NCI-H460 (cell line): ENCODE data around the gene CD8A. TPM values are rescaled to one million over a fixed set of nuclear protein-coding genes. Genes with fewer than 3 reads are reported as not detected.
A peak's percentile ranks its signal among the peaks of the same experiment; 100 is the strongest.

Source experiments
- DNase-seq: peaks from one replicate; pipeline ENCODE4 v3.0.0-alpha.2; 2016; ENCODE audit warnings: low read depth; ENCODE audit errors: extremely low read depth
- total RNA-seq: library from RNA; depleted of rRNA; stranded (reverse); fragments of >200 nt; shearing (Covaris generic); gene quantifications from 2 replicates; pipeline ENCODE4 v1.2.3, GENCODE V29; 2014

CD8A gene
- total RNA-seq, 1 experiment from 2014 or later: 0.12 TPM

DNA sequence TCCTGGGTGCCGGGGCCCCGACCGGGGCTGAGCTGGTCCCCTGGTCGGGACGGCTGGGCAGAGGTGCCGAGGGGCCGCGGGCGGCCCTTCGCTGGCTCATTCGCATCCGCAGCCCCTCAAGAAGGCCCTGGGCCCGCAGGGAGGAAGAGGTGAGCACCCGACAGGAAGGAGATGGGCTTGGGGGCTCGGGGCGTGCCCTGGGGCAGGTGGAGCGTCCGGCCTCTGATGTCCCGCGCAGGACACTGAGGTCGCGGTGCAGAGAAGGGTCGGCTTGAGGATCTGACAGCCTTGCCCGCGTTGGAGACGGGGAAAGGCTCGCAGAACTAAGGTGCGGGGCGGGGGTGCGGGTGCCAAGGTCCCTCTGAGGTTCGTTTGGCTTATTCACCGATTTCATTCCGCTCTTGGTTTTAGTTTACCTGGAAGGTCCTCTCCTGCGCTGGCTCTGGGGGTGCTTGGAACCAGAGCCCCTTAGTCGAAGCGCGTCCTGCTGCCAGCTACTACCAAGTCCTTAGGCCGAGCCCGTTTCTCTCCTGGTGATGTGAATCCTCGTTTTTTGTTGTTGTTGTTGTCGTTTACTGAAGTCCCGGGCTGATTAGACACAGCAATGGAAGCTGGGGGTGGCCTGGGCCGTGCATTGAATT lies 18.9 kb upstream of the CD8A start:
- no peak for DNase-seq

DNA sequence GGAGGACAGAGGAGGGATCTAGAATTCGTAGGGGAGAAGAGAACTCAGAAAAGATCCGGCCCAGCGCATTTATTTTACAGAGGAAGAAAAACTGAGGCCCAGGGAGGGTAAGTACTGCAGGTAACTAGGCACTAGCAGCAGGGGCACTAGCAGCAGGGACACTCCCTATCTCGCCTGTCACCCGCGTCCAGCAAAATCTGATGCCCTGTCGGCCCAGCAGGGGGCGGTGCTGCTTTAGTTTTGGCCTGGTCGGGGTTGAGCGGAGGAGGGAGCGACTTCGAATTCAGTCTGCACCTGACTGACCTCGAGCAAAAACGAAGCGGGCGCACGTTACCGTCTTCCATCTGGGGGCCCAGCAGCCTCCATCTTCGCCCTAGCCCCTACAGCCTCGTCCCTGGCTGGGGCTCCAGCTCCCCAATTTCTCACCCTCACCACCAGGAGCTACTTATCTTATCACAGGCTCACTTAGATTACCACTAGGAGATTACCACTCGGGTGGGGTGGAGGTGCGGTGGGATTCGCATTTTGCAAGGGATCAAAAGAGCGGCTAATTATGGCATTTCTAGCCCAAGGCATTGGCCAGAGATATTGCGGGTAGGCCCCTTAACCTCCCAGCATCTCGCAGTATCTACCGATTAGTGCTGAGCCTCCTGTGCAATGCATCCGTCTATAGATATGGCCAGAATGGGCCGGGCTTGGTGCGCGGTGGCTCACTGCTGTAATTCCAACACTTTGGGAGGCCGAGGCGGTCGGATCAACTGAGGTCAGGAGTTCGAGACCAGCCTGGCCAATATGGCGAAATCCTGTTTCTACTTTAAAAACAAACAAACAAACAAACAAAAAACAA lies 17.8 kb upstream of the CD8A start:
- DNase-seq: peak; percentile 89

DNA sequence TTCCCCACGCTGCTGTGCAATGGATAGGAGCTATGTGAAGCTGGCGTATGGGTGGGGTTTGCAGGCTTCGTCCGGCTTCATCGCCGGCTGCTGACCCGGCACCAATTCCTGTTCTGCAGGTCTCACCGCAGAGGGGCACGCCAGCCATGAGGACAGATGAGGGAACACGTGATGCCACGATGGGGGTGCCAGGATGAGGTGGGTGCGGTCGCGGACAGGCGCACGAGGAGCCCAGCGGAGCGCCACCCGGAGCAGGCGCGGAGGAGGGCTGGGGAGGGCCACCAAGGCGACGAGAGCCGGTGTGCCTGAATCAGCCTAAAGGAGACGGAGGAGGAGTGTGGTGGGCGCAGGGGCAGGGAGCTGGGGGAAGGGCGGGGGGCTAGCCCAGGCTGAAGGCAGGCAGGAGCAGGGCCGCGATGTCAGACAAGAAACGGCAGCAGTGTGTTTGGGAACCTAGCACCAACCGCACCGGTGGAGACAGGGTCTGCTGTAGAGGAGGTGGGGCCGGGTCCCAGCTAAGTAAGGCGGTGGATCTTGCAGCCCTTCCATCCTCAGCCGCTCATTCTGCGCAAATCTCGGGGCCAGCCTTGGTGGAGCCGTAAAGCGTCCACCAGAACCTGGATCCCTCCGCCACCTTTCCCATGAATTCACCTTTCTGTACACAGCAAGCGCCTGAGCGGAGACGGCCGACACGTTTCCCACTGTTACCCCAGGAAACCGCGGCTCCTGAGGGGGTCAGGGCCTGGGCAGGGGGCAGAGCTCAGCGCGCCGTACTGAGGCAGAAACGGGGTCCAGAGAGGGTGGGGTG lies 17.0 kb upstream of the CD8A start:
- DNase-seq: no peak

- DNase-seq: no peak
Measured at GRCh38 chr2:86807133-86807467, 16.4 kb upstream of the CD8A start.

DNA sequence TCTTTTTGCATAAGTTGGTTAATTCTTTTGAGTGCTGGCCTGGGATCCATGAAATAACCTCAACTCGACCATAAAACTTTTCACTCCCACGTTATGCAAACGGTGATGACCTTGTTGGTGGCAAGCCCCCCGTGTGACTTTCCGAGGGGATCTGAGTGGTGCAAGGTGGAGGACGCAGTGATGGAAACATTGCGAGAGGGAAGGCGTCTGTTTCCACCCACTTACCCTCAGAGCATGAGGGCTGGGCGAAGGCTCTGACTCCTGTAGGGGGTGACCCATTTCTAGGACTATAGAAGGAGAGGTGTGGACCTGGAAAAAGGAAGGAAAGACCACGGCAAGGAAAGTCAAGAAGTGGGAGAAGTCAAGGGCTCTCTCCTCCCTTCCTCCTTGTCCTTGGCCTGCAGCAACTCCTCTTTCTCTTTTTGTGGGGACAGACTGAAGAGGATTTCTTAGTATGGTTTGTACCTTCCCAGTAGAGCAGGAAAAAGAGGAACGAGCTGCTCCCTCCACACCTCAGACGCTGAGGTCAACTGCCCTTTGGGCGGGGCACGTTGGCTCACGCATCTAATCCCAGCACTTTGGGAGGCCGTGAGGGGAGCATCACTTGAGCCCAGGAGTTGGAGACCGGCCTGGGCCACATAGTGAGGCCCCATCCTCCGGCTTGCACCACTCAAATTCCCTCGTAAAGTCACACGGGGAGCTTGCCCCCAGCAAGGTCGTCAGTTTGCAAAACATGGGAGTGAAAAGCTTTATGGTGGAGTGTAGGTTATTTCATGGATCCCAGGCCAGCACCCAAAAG lies 15.5 kb upstream of the CD8A start:
- no peak for DNase-seq

- no peak for DNase-seq
Measured at GRCh38 chr2:86800856-86801567, 10.3 kb upstream of the CD8A start.

- no peak for DNase-seq
Measured at GRCh38 chr2:86794861-86795260, 4.1 kb upstream of the CD8A start.

DNA sequence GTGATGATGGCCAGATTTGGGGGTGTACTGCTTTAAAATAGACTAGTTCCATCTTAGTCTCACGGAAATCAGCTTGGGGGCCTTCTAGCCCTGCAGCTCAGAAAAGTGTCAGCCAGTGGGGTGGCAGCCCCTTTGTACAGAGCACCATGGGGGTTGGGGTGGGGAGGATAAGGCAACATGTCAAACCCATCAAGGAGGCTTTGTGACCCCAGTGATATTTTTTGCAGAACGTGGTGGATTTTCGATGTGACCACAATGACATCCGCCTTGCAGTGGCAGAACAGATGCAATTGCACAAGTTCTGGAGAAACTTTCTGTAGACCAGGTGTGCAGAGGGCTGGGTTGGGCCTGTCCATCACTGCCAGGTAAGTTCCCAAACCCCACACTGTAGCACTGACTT lies 3.0 kb upstream of the CD8A start:
- DNase-seq: no peak

GRCh38 chr2:86791573-86791972 lies 860 bp upstream of the CD8A start:
- no peak for DNase-seq

DNA sequence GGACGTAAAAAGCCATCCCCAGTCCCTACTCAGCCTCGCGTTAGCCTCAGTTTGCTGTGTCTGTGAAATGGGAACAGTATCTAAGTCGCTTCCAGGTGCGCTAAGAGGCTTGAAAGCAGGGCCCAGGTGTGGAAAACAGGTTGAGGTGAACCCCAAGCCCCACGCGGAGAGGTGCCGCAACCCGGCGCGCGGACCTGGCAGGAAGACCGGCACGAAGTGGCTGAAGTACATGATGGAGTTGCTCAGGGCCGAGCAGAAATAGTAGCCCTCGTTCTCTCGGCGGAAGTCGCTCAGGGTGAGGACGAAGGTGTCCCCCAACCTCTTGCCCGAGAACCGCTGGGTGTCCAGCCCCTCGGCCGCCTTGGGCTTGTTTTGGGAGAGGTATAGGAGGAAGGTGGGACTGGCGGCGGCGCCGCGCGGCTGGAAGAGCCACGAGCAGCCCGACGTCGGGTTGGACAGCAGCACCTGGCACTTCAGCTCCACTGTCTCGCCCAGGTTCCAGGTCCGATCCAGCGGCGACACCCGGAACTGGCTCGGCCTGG lies 508 bp downstream of the CD8A start:
- no peak for DNase-seq

GRCh38 chr2:86789687-86790133 lies 1.0 kb downstream of the CD8A start:
- DNase-seq: no peak

- DNase-seq: no peak
Measured at GRCh38 chr2:86788881-86789686, 1.6 kb downstream of the CD8A start.

DNA sequence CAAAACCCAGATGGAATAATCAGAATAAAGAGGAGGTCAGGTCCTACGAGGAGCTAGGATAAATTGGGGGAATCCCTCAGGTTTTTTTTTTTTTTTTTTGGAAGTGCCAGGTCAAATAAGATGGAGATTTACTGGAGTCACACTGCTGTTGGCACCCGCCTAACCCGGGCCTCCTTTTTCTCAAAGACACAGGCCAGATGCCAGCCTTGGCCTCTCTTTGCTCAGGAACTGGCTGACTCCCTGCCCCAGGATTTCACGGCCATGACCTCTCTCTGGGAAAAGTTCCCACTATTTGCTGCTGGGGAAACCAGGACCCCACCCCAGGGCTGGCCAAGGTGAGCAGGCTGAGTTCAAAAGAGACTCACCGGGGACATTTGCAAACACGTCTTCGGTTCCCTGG lies 2.5 kb downstream of the CD8A start:
- DNase-seq: no peak

- DNase-seq: no peak
Measured at GRCh38 chr2:86787736-86788135, 3.0 kb downstream of the CD8A start.

DNA sequence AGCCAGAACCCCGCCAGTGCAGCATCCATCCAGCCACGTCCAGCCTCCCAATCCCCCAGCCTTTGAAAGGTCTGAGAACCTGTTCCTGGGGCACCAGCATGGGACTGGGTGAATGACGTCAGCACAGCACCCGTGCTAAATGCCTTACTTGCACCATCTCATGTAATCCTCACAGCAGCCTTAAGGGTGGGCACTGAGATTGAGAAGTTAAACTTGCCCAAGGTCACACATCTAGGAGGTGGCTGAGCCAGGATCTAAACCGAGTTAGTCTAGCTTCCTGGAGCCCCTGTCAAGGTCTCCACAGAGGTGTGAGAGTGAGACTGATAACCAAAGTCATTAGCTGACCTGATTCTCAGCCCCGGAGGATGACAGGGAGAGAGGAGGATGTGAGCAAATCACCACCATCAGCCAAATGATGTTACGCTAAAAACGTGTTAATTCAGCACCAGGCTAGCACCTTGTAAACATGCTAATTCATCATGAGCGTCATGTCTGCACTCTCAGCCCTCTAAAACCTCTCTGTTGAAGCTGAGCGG lies 4.6 kb downstream of the CD8A start:
- DNase-seq: no peak

- no peak for DNase-seq
Measured at GRCh38 chr2:86785456-86785855, 5.3 kb downstream of the CD8A start.

- no peak for DNase-seq
Measured at GRCh38 chr2:86783615-86784339, 6.9 kb downstream of the CD8A start.

- no peak for DNase-seq
Measured at GRCh38 chr2:86782748-86783147, 8.0 kb downstream of the CD8A start.
